Endothelial cell of umbilical vein (primary cell): Measurements from ENCODE around the gene CRKL.

Experiments
- CTCF ChIP-seq, 2 donors: IDR thresholded peaks; 1 replicate in 1 of 2; 2 replicates in 1 of 2; pipeline ENCODE4 v1.5.1; 2011; ENCODE audit warnings: low read length in 2 of 2, mild to moderate bottlenecking in 2 of 2, moderate library complexity in 2 of 2, control low read depth in 1 of 2, inconsistent platforms in 1 of 2, low read depth in 1 of 2; ENCODE audit not compliant: insufficient read depth in 1 of 2; ENCODE audit errors: extremely low read depth in 1 of 2
- MAX ChIP-seq: IDR thresholded peaks from 2 replicates; pipeline ENCODE4 v1.6.1; 2011; ENCODE audit not compliant: insufficient read depth, insufficient read length

- TF ChIP-seq CTCF (IDR thresholded peaks at IDR 0.05; ENCODE audit: extremely low read depth in 1 of 2, insufficient read depth in 1 of 2, low read depth in 1 of 2, low read length in 2 of 2), result no peak
- TF ChIP-seq MAX, result no peak
Measured at GRCh38 chr22:20989323-20990138, 72.3 kb downstream of the CRKL start.
